GM23338 (cell line): ENCODE data around the gene GOT2. TPM values are rescaled to one million over a fixed set of nuclear protein-coding genes. Genes with fewer than 3 reads are reported as not detected.

Experiments
- CREB1 ChIP-seq: fragments of 250-450 bp; sonication (Bioruptor Pico); IDR thresholded peaks from 2 replicates; pipeline ENCODE4 v1.5.0; 2020; ENCODE audit warnings: low read depth, mild to moderate bottlenecking, moderate library complexity
- ETS1 ChIP-seq: IDR thresholded peaks from 2 replicates; pipeline ENCODE4 v1.6.1; 2016; ENCODE audit warnings: antibody characterized with exemption
- EZH2 ChIP-seq: fragments of 200-600 bp; sonication (generic); IDR thresholded peaks from one replicate; pipeline ENCODE4 v1.8.0; 2017; ENCODE audit warnings: antibody characterized with exemption, mild to moderate bottlenecking, low read depth; ENCODE audit not compliant: unreplicated experiment
- NANOG ChIP-seq: IDR thresholded peaks from 2 replicates; pipeline ENCODE4 v1.6.1; 2016; ENCODE audit warnings: antibody characterized with exemption, borderline replicate concordance
- ZNF114 ChIP-seq: fragments of 250-450 bp; sonication (Bioruptor Pico); IDR thresholded peaks from 2 replicates; pipeline ENCODE4 v1.5.0; 2020; ENCODE audit warnings: mild to moderate bottlenecking, moderate library complexity
- ZNF331 ChIP-seq: fragments of 250-450 bp; sonication (Bioruptor Pico); IDR thresholded peaks from 2 replicates; pipeline ENCODE4 v1.5.0; 2020; ENCODE audit warnings: low read depth, mild to moderate bottlenecking, moderate library complexity
- ZNF462 ChIP-seq: fragments of 250-450 bp; sonication (Bioruptor Pico); IDR thresholded peaks from 2 replicates; pipeline ENCODE4 v1.5.0; 2020; ENCODE audit warnings: mild to moderate bottlenecking, moderate library complexity
- polyA plus RNA-seq: library from polyadenylated mRNA; unstranded; fragments of >200 nt; fragmentation: Nextera tagmentation; extraction: Ambion mirVana; gene quantifications from 2 replicates; pipeline ENCODE4 v1.2.1, GENCODE V29; 2016
- total RNA-seq: library from RNA; depleted of rRNA; stranded (reverse); fragments of >200 nt; shearing (Covaris generic); gene quantifications from 2 replicates; pipeline ENCODE4 v1.2.3, GENCODE V29; 2014
- TF ChIP-seq, protein P1 (sequence below), 2 experiments: fragments of 200-600 bp in 1 of 2; sonication (generic) in 1 of 2; conservative IDR thresholded peaks; 2 replicates each; pipeline versions ENCODE4 v1.5.1 to v1.6.1; 2016 to 2017; ENCODE audit warnings: antibody characterized with exemption in 2 of 2, low read depth in 2 of 2, mild to moderate bottlenecking in 2 of 2, moderate library complexity in 1 of 2

The GOT2 gene
- total and polyA plus RNA-seq, 2 experiments from 2014 or later = 133 to 205 TPM

GRCh38 chr16:58679763-58680162 is 54.4 kb downstream of the GOT2 start (continued):
- TF ChIP-seq ZNF462 (CRISPR knock-in tag) = no peak
- TF ChIP-seq ETS1 = no peak
- TF ChIP-seq, protein P1, sequence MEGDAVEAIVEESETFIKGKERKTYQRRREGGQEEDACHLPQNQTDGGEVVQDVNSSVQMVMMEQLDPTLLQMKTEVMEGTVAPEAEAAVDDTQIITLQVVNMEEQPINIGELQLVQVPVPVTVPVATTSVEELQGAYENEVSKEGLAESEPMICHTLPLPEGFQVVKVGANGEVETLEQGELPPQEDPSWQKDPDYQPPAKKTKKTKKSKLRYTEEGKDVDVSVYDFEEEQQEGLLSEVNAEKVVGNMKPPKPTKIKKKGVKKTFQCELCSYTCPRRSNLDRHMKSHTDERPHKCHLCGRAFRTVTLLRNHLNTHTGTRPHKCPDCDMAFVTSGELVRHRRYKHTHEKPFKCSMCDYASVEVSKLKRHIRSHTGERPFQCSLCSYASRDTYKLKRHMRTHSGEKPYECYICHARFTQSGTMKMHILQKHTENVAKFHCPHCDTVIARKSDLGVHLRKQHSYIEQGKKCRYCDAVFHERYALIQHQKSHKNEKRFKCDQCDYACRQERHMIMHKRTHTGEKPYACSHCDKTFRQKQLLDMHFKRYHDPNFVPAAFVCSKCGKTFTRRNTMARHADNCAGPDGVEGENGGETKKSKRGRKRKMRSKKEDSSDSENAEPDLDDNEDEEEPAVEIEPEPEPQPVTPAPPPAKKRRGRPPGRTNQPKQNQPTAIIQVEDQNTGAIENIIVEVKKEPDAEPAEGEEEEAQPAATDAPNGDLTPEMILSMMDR (conservative IDR thresholded peaks at IDR 0.05; ENCODE audit: low read depth in 2 of 2) = no peak
- TF ChIP-seq ZNF114 (CRISPR knock-in tag) = no peak
- TF ChIP-seq CREB1 (CRISPR knock-in tag) = no peak
- TF ChIP-seq ZNF331 = no peak
- no peak for TF ChIP-seq NANOG
- no peak for TF ChIP-seq EZH2
